ENCODE measurements around the gene KLHL1. TPM values are rescaled to one million over a fixed set of nuclear protein-coding genes. Genes with fewer than 3 reads are reported as not detected.

Gene KLHL1
- total and polyA plus RNA-seq, 9 of the 15 experiments (the other 6 are each of a cell fraction or from before 2014, with no cell fraction given) = not detected

- Histone ChIP-seq H2AFZ (ENCODE audit: low read depth, low read length) (no peak overlapping the region), H3K9ac (ENCODE audit: insufficient read depth in 1 of 2, low read depth in 2 of 2, low read length in 2 of 2) (no peak overlapping the region), H3K9me3 (replicated peaks; ENCODE audit: control insufficient read depth, insufficient read depth, low read depth, low read length) (no peaks in the 10 kb centered on the region), H3K4me2 (ENCODE audit: insufficient read depth, low read length) (no peak overlapping the region), H4K20me1 (replicated peaks; ENCODE audit: control insufficient read depth, insufficient read depth, low read length) (no peaks in the 10 kb centered on the region), H3K27me3 (ENCODE audit: control insufficient read depth in 2 of 2, insufficient read depth in 2 of 2, low read length in 2 of 2) (no peaks in the 10 kb centered on the region), H3K36me3 (ENCODE audit: control insufficient read depth, insufficient read depth, low read length) (no peaks in the 10 kb centered on the region), H3K4me1 (replicated peaks in 1 of 2; ENCODE audit: control insufficient read depth in 2 of 2, insufficient read depth in 2 of 2, low read length in 2 of 2) (no peaks in the 10 kb centered on the region), H3K4me3 (no peak overlapping the region), H3K79me2 (ENCODE audit: control insufficient read depth, insufficient read depth, low read length) (no peaks in the 10 kb centered on the region), H3K27ac (ENCODE audit: extremely low read depth, low read depth, low read length) (no peak overlapping the region), H3K9me1 (ENCODE audit: control insufficient read depth, insufficient read depth, low read length) (no peaks in the 10 kb centered on the region)
- no peak for DNase-seq (ENCODE audit: extremely low read depth in 1 of 4, low spot score in 3 of 4)
- POLR2A ChIA-PET = no interaction called here
- BruUV-seq (replicated peaks) = no TSS peak
- CTCF ChIA-PET (ENCODE audit: low intra/inter-chr PET ratio) = no interaction called here
- intact Hi-C loops (cut with micrococcal nuclease) = no loop called here
- no peak for FAIRE-seq
- ATAC-seq = no peak
- in situ Hi-C loops (cut with MboI) = no loop called here
- WGBS (ENCODE audit: insufficient coverage, low coverage, missing lambda C conversion rate) = 0% methylated on average over 4 of the region's 4 CpGs
- TF ChIP-seq ZNF311 (CRISPR knock-in tag; IDR thresholded peaks at IDR 0.05) = no peak
- no peak for TF ChIP-seq ZBTB11 (CRISPR knock-in tag; IDR thresholded peaks at IDR 0.05)
- no peak for TF ChIP-seq MYC (IDR thresholded peaks at IDR 0.05; ENCODE audit: low read depth, low read length)
- no peak for TF ChIP-seq MYC (CRISPR knock-in tag; IDR thresholded peaks at IDR 0.05; ENCODE audit: borderline replicate concordance, low read depth)
- TF ChIP-seq RFX1 (IDR thresholded peaks at IDR 0.05) = no peak
- TF ChIP-seq CBX3 (IDR thresholded peaks at IDR 0.05; ENCODE audit: borderline replicate concordance in 1 of 2, low read length in 2 of 2) = no peak
- no peak for TF ChIP-seq FOXM1 (IDR thresholded peaks at IDR 0.05; ENCODE audit: low read depth)
- TF ChIP-seq FOXM1 (CRISPR knock-in tag; IDR thresholded peaks at IDR 0.05; ENCODE audit: low read depth) = no peak
- TF ChIP-seq EWSR1 (IDR thresholded peaks at IDR 0.05; ENCODE audit: borderline replicate concordance, low read depth, partially characterized antibody) = no peak
- TF ChIP-seq ZNF280B (CRISPR knock-in tag; IDR thresholded peaks at IDR 0.05) = no peak
- no peak for TF ChIP-seq ZNF184 (CRISPR knock-in tag; IDR thresholded peaks at IDR 0.05)
- TF ChIP-seq HOMEZ (CRISPR knock-in tag; IDR thresholded peaks at IDR 0.05) = no peak
- no peak for TF ChIP-seq CTCF (IDR thresholded peaks at IDR 0.05 in 2 of 3, conservative IDR thresholded peaks at IDR 0.05 in 1 of 3; ENCODE audit: insufficient read depth in 2 of 3, low read depth in 1 of 3, low read length in 3 of 3)
- TF ChIP-seq CBFA2T2 (conservative IDR thresholded peaks at IDR 0.05) = no peak
- TF ChIP-seq ZNF699 (CRISPR knock-in tag; IDR thresholded peaks at IDR 0.05; ENCODE audit: insufficient replicate concordance) = no peak
Measured at GRCh38 chr13:69928262-69928661, 180.0 kb downstream of the KLHL1 start.
